B cell (primary cell): Measurements from ENCODE around the gene HSP90AB1. TPM values are rescaled to one million over a fixed set of nuclear protein-coding genes. Genes with fewer than 3 reads are reported as not detected.
A peak's percentile ranks its signal among the peaks of the same experiment; 100 is the strongest.

ENCODE experiments used
- ATAC-seq: fragments of 200-7000 bp; cut with Tn5 transposase; one replicate; pipeline ENCODE4 v1.10.0; 2021; ENCODE audit warnings: low read depth, mild to moderate bottlenecking, moderate number of reproducible peaks, moderate library complexity
- CTCF ChIA-PET: fragments of 350-600 bp; sonication (Branson Sonifier 250); formaldehyde crosslinking; loops from one replicate; lab custom pipeline; 2021; ENCODE audit warnings: antibody characterized with exemption, inconsistent platforms; lab: Charles Lee
- POLR2A ChIA-PET: fragments of 350-600 bp; sonication (Branson Sonifier 250); formaldehyde crosslinking; loops from one replicate; lab custom pipeline; 2021; ENCODE audit warnings: antibody characterized with exemption; lab: Charles Lee
- DNase-seq: peaks from one replicate; pipeline ENCODE4 v3.0.0; 2013
- H2AFZ ChIP-seq: 2 replicates; pipeline ENCODE4 v1.6.1; 2012; ENCODE audit warnings: mild to moderate bottlenecking, low read depth, low read length; ENCODE audit not compliant: insufficient read depth, poor library complexity, severe bottlenecking
- H3K27ac ChIP-seq, 2 donors: 1 replicate in 1 of 2; 2 replicates in 1 of 2; pipeline ENCODE4 v1.5.1; 2012 to 2013; ENCODE audit warnings: low read length in 2 of 2, mild to moderate bottlenecking in 2 of 2, moderate library complexity in 1 of 2
- H3K27me3 ChIP-seq, 4 experiments: fragments of 200-600 bp in 1 of 4; sonication (generic) in 1 of 4; replicated peaks in 1 of 4; 1 replicate in 2 of 4; 2 replicates in 2 of 4; pipeline versions ENCODE4 v1.6.1 to v1.7.0; 2013 to 2016; ENCODE audit warnings: low read length in 3 of 4, mild to moderate bottlenecking in 2 of 4, mixed read lengths in 1 of 4, moderate library complexity in 1 of 4; ENCODE audit not compliant: insufficient read depth in 4 of 4, control insufficient read depth in 3 of 4; ENCODE audit errors: control extremely low read depth in 1 of 4
- H3K36me3 ChIP-seq, 2 experiments: replicated peaks in 1 of 2; 1 replicate in 1 of 2; 2 replicates in 1 of 2; pipeline versions ENCODE4 v1.6.1 to v1.7.1; 2013; ENCODE audit warnings: low read length in 1 of 2; ENCODE audit not compliant: insufficient read depth in 2 of 2, control insufficient read depth in 1 of 2; ENCODE audit errors: control extremely low read depth in 1 of 2, extremely low read depth in 1 of 2
- H3K4me1 ChIP-seq, 2 donors: fragments of 200-600 bp in 1 of 2; sonication (generic) in 1 of 2; 1 replicate in 1 of 2; 2 replicates in 1 of 2; pipeline versions ENCODE4 v1.5.1 to v1.6.1; 2013 to 2017; ENCODE audit warnings: low read length in 2 of 2; ENCODE audit not compliant: control insufficient read depth in 2 of 2, insufficient read depth in 2 of 2
- H3K4me2 ChIP-seq: replicated peaks from 2 replicates; pipeline ENCODE3; 2012; ENCODE audit warnings: mild to moderate bottlenecking, low read depth, low read length; ENCODE audit not compliant: poor library complexity, severe bottlenecking
- H3K4me3 ChIP-seq, 5 experiments: fragments of 200-600 bp in 1 of 5; sonication (generic) in 1 of 5; 1 replicate in 3 of 5; 2 replicates in 2 of 5; pipeline versions ENCODE4 v1.5.1 to v1.7.0; 2011 to 2016; ENCODE audit warnings: low read length in 4 of 5, mild to moderate bottlenecking in 4 of 5, low read depth in 2 of 5, control low read depth in 1 of 5, moderate library complexity in 1 of 5; ENCODE audit not compliant: insufficient read depth in 1 of 5; ENCODE audit errors: control extremely low read depth in 1 of 5, extremely low read depth in 1 of 5
- H3K79me2 ChIP-seq: fragments of 200-600 bp; sonication (generic); one replicate; pipeline ENCODE4 v1.6.0; 2016; ENCODE audit warnings: low read length; ENCODE audit not compliant: control insufficient read depth, insufficient read depth
- H3K9ac ChIP-seq: fragments of 200-600 bp; sonication (generic); 2 replicates; pipeline ENCODE4 v1.6.1; 2017; ENCODE audit warnings: mild to moderate bottlenecking, low read length, moderate library complexity
- H3K9me3 ChIP-seq, 3 donors: one replicate each; pipeline versions ENCODE4 v1.6.1 to v1.7.1; 2013; ENCODE audit warnings: low read length in 2 of 3; ENCODE audit not compliant: control insufficient read depth in 2 of 3, insufficient read depth in 1 of 3; ENCODE audit errors: control extremely low read depth in 1 of 3
- H4K20me1 ChIP-seq: 2 replicates; pipeline ENCODE4 v1.6.0; 2012; ENCODE audit warnings: mild to moderate bottlenecking, low read length; ENCODE audit not compliant: insufficient read depth, control insufficient read depth, poor library complexity, severe bottlenecking
- H3K27ac Mint-ChIP-seq: one replicate; pipeline ENCODE4 v1.8.0; 2021; ENCODE audit warnings: mixed read lengths
- H3K27me3 Mint-ChIP-seq: one replicate; pipeline ENCODE4 v1.8.0; 2021; ENCODE audit warnings: mixed read lengths
- H3K4me1 Mint-ChIP-seq: one replicate; pipeline ENCODE4 v1.8.0; 2021; ENCODE audit warnings: mixed read lengths
- H3K4me3 Mint-ChIP-seq: one replicate; pipeline ENCODE4 v1.8.0; 2021; ENCODE audit warnings: mixed read lengths
- H3K9me3 Mint-ChIP-seq: one replicate; pipeline ENCODE4 v1.8.0; 2022; ENCODE audit warnings: mixed read lengths; ENCODE audit not compliant: insufficient read depth
- EZH2 ChIP-seq: IDR thresholded peaks from 2 replicates; pipeline ENCODE4 v1.6.1; 2012; ENCODE audit warnings: borderline replicate concordance, low read depth, mild to moderate bottlenecking, moderate library complexity, low read length; ENCODE audit not compliant: insufficient read depth, poor library complexity, severe bottlenecking
- WGBS: methylation state at CpG from one replicate; pipeline ENCODE4 v1.1.5; 2013; ENCODE audit warnings: missing lambda C conversion rate; ENCODE audit not compliant: insufficient coverage; 5-methylcytosine and 5-hydroxymethylcytosine counted together
- intact Hi-C: fragments of 100-400 bp; cut with micrococcal nuclease; formaldehyde crosslinking; loops from one replicate; pipeline ENCODE4 v1.10.0; 2022
- polyA plus RNA-seq: library from polyadenylated mRNA; depleted of rRNA; stranded (reverse); fragments of >200 nt; gene quantifications from 2 replicates; pipeline ENCODE4 v1.2.3, GENCODE V29; 2012
- total RNA-seq, 2 donors: library from RNA; stranded (reverse); fragments of 120-200 nt in 1 of 2; gene quantifications; 1 replicate in 1 of 2; 2 replicates in 1 of 2; pipeline versions ENCODE4 v1.2.3 to v1.2.4, GENCODE V29; 2013 to 2022
- TF ChIP-seq, protein P1 (sequence below): fragments of 200-600 bp; IDR thresholded peaks from one replicate; pipeline ENCODE4 v1.8.0; 2022; ENCODE audit warnings: antibody characterized with exemption, mild to moderate bottlenecking

HSP90AB1 gene
- total and polyA plus RNA-seq, 2 donors (not counting 1 experiment from before 2014, with no cell fraction given), result 395 to 645 TPM

DNA sequence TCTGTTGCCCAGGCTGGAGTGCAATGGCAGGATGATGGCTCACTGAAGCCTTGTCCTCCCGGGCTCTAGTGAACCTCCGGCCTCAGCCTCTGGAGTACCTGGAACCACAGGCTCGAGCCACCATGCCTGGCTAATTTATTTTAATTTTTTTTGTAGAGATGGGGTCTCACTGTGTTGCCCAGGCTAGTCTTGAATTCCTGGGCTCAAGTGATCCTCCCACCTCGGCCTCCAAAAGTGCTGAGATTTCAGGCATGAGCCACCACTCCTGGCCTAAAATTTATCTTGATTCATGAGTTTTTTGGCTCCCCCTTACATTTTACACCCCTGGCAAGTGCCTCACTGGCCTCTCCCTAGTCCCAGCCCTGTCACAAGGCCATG, 26.0 kb upstream of the HSP90AB1 start:
- no peak for DNase-seq
- Histone ChIP-seq H3K4me1 (peaks cover 26 to 45% of the 10 kb centered on the region in 2 donors), H3K4me2 (no peak overlapping the region), H3K27ac (no peak overlapping the region), H3K9me3 (no peaks in the 10 kb centered on the region), H2AFZ (no peak overlapping the region), H3K27me3 (peaks cover 0 to 2% (median 0%) of the 10 kb centered on the region in 4 experiments), H3K4me3 (no peak overlapping the region), H4K20me1 (no peaks in the 10 kb centered on the region), H3K79me2 (no peaks in the 10 kb centered on the region), H3K9ac (no peak overlapping the region), H3K36me3 (no peaks in the 10 kb centered on the region)
- intact Hi-C loops, result loop anchor here (1.0 to 5.0 kb wide), 4 partner anchors 44 to 166 kb away; partner anchors contain the start of genes CDC5L and NFKBIE
- 92% methylated on average over 1 of the region's 4 CpGs for WGBS
- Mint-ChIP-seq H3K9me3 (no peaks in the 10 kb centered on the region), H3K4me1 (peaks cover 41% of the 10 kb centered on the region), H3K27ac (peak overlapping the region; percentile 13), H3K4me3 (peak overlapping the region; percentile 58), H3K27me3 (no peaks in the 10 kb centered on the region)
- TF ChIP-seq EZH2, result no peak
- CTCF ChIA-PET, result interaction anchor here (0.6 to 2.0 kb wide), 11 partner anchors 14 to 92 kb away, joined by 3 to 6 read pairs (median 3); partner anchors contain the start of gene AARS2
- ATAC-seq, result no peak
- POLR2A ChIA-PET, result interaction anchor here (0.6 to 2.4 kb wide), 2 partner anchors 25 to 166 kb away, joined by 5 to 11 read pairs; partner anchors contain the start of genes CDC5L and HSP90AB1

DNA sequence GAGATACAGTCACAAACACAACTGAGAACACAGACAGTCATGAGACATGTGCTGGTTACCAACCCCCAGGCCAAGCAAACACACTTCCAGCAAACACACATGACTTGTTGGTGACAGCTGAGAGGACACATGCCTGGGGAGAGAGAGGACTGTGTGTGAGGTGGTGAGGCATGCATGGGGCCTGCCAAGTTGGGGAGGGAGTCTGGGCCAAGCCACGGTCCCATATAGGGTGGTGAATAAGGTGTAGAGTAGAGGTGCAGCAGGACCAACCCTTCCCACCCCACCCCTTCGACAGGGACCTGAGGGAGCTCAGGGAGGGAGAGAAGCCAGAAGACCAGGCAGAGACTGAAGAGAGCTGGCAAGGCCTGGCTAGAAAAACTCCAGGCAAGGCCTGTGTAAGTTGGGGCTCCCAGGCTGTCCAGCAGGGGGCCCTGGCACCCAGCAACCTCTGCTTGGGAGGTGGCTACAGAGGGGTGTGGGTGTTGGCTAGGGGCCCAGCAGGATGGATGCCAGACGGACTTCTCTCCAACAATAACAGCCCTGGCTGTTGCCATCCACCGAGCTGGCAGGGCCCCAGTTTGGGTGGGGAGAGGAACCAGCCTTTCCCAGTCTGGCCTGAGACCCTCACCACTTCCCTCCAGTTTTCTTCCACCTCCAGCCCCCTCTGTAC, 25.5 kb upstream of the HSP90AB1 start:
- Mint-ChIP-seq H3K4me3 (peak overlapping the region; percentile 58), H3K27ac (peak overlapping the region; percentile 13), H3K9me3 (no peaks in the 10 kb centered on the region), H3K4me1 (peaks cover 41% of the 10 kb centered on the region), H3K27me3 (no peaks in the 10 kb centered on the region)
- Histone ChIP-seq H3K4me1 (peaks cover 26 to 45% of the 10 kb centered on the region in 2 donors), H3K79me2 (no peaks in the 10 kb centered on the region), H4K20me1 (no peaks in the 10 kb centered on the region), H3K9ac (no peak overlapping the region), H3K4me3 (no peak overlapping the region), H3K27me3 (peaks cover 0 to 2% (median 0%) of the 10 kb centered on the region in 4 experiments), H2AFZ (no peak overlapping the region), H3K36me3 (no peaks in the 10 kb centered on the region), H3K9me3 (no peaks in the 10 kb centered on the region), H3K4me2 (no peak overlapping the region), H3K27ac (no peak overlapping the region)
- ChIA-PET POLR2A (interaction anchor here (0.6 to 5.0 kb wide), 2 partner anchors 24 to 28 kb away, joined by 4 to 52 read pairs; partner anchors contain the start of gene HSP90AB1), CTCF (interaction anchor here (0.7 to 2.0 kb wide), 10 partner anchors 16 to 92 kb away, joined by 3 to 6 read pairs (median 4); partner anchors contain the start of gene AARS2)
- intact Hi-C loops, result loop anchor here (1.0 to 5.0 kb wide), 4 partner anchors 44 to 166 kb away; partner anchors contain the start of genes CDC5L and NFKBIE
- DNase-seq, result peak; percentile 81
- WGBS, result 0% methylated on average over 1 of the region's 4 CpGs
- ATAC-seq, result peak; percentile 40
- no peak for TF ChIP-seq EZH2
- TF ChIP-seq, protein P1, sequence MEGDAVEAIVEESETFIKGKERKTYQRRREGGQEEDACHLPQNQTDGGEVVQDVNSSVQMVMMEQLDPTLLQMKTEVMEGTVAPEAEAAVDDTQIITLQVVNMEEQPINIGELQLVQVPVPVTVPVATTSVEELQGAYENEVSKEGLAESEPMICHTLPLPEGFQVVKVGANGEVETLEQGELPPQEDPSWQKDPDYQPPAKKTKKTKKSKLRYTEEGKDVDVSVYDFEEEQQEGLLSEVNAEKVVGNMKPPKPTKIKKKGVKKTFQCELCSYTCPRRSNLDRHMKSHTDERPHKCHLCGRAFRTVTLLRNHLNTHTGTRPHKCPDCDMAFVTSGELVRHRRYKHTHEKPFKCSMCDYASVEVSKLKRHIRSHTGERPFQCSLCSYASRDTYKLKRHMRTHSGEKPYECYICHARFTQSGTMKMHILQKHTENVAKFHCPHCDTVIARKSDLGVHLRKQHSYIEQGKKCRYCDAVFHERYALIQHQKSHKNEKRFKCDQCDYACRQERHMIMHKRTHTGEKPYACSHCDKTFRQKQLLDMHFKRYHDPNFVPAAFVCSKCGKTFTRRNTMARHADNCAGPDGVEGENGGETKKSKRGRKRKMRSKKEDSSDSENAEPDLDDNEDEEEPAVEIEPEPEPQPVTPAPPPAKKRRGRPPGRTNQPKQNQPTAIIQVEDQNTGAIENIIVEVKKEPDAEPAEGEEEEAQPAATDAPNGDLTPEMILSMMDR, result peak; percentile 80
